ENCODE data around the gene PPFIBP2.

GRCh38 chr11:7636350-7636749 is 122.6 kb downstream of the PPFIBP2 start:
- no peak for TF ChIP-seq ZNF24 (tag by site-specific recombination; IDR thresholded peaks at IDR 0.05)
- no peak for TF ChIP-seq CTCF (tag by site-specific recombination; IDR thresholded peaks at IDR 0.05)
- TF ChIP-seq YY1 (tag by site-specific recombination; IDR thresholded peaks at IDR 0.05) = no peak
- no peak for TF ChIP-seq ZNF670 (tag by site-specific recombination; IDR thresholded peaks at IDR 0.05; ENCODE audit: low read depth)
- TF ChIP-seq ZBTB49 (tag by site-specific recombination; IDR thresholded peaks at IDR 0.05; ENCODE audit: low read depth) = no peak
- no peak for TF ChIP-seq ZBTB1 (tag by site-specific recombination; IDR thresholded peaks at IDR 0.05)
- no peak for TF ChIP-seq ZNF785 (tag by site-specific recombination; IDR thresholded peaks at IDR 0.05)
- TF ChIP-seq MYNN (tag by site-specific recombination; IDR thresholded peaks at IDR 0.05; ENCODE audit: borderline replicate concordance) = no peak
- no peak for TF ChIP-seq ZNF362 (tag by site-specific recombination; IDR thresholded peaks at IDR 0.05)
- no peak for TF ChIP-seq ZNF777 (tag by site-specific recombination; IDR thresholded peaks at IDR 0.05; ENCODE audit: borderline replicate concordance)
- TF ChIP-seq TSHZ1 (tag by site-specific recombination; IDR thresholded peaks at IDR 0.05; ENCODE audit: borderline replicate concordance) = no peak
- no peak for TF ChIP-seq ZNF558 (tag by site-specific recombination; IDR thresholded peaks at IDR 0.05)

All from HEK293 (cell line).